ENCODE data around the gene THSD7B. TPM values are rescaled to one million over a fixed set of nuclear protein-coding genes. Genes with fewer than 3 reads are reported as not detected.

Gene THSD7B
- total RNA-seq, 4 donors from 2014 or later: under 0.01 to 0.29 (median 0.03) TPM

DNA sequence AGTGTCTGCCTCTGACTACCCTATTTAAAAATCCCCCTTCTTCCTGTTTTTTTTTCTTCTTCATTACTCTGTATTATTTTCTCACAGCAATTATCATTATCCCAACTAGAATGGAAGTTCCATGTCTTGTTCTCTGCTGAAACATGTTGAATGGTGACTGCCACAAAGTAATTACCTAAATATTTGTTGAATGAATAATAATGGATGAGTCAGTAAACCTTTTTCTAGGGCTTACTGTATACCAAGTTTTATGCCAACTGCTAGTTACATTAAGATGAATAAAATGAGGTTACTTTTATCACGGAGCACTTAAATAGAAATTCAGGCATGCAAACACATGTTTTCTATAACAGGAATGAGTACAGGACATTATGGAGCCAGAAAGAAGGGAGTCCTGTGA is 490.6 kb downstream of the THSD7B start:
- no peaks in the 10 kb centered on the region for H3K4me1 ChIP-seq
- WGBS: 68% methylated on average over 1 of the region's 1 CpG
- intact Hi-C loops (cut with DNase I): no loop called here
- H3K27me3 ChIP-seq: no peaks in the 10 kb centered on the region
- H3K9me3 ChIP-seq: no peaks in the 10 kb centered on the region
- H3K27ac ChIP-seq (replicated peaks in 1 of 4): no peak overlapping the region
- TF ChIP-seq CTCF (IDR thresholded peaks at IDR 0.05) (no peak), POLR2A (IDR thresholded peaks at IDR 0.05; ENCODE audit: low read depth) (no peak), POLR2AphosphoS5 (IDR thresholded peaks at IDR 0.05) (no peak), EP300 (IDR thresholded peaks at IDR 0.05) (no peak)
- H3K36me3 ChIP-seq: no peaks in the 10 kb centered on the region
- no peak for DNase-seq (ENCODE audit: extremely low spot score)
- H3K4me3 ChIP-seq: no peak overlapping the region

DNA sequence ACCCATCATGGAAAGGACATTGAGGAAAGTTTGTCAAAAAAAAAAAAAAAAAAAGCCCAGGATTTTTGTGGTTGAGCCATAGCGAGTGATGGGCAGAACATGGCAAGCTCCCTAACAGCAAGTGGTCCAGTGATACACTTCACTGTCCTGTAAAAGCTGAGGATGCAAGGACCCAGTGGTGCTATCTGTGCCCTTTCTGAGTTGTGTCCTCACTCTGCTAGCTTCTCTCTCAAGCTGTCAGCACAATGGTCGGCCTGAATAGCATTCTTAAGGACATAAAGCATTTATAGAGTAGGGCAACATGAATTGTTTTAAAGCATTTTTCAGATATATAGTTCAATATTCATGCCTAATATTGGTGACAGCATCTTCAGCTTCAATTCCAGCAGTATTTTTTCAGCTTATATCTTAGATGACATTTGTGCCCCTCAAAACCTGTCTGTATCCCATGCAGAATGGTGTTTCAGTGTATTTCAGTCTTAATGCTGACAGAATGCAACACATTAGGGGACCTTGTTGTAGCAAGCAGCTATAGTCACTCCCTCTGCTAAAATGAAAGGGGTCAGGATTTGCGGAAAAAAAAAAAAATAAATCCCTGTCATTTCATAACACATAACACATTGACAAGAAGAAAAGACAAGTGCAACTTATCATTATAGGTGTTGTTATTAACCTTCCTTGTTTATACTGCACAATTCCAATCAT is 496.7 kb downstream of the THSD7B start:
- Histone ChIP-seq H3K27me3 (no peaks in the 10 kb centered on the region), H3K9me3 (no peaks in the 10 kb centered on the region), H3K4me3 (no peak overlapping the region), H3K27ac (replicated peaks in 1 of 4) (no peak overlapping the region), H3K4me1 (no peaks in the 10 kb centered on the region), H3K36me3 (no peaks in the 10 kb centered on the region)
- no peak for TF ChIP-seq POLR2A (IDR thresholded peaks at IDR 0.05; ENCODE audit: low read depth)
- no peak for TF ChIP-seq EP300 (IDR thresholded peaks at IDR 0.05)
- no peak for TF ChIP-seq CTCF (IDR thresholded peaks at IDR 0.05)
- no peak for TF ChIP-seq POLR2AphosphoS5 (IDR thresholded peaks at IDR 0.05)
- 83% methylated on average over 3 of the region's 3 CpGs for WGBS
- intact Hi-C loops (cut with DNase I): no loop called here
- no peak for DNase-seq (ENCODE audit: extremely low spot score)

DNA sequence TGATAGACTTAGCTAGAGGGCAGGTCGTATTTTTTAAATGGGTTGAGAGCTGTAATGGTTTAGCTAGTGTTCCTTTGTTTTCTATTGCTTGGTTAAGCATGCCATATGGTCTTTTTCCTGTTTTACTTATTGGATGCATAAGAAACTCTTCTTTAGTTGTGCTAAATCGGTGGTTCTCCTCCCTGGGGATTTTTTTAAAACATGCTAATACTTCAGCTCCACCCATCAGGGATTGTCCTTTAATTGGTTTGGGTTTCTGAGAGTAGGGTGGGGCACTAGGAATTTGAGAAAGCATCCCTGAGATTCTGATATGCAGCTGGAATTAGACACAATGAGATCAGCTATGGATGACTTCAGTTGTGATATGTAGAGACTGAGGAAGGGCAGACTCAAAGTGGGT is 497.2 kb downstream of the THSD7B start:
- Histone ChIP-seq H3K9me3 (no peaks in the 10 kb centered on the region), H3K36me3 (no peaks in the 10 kb centered on the region), H3K4me1 (no peaks in the 10 kb centered on the region), H3K4me3 (no peak overlapping the region), H3K27ac (replicated peaks in 1 of 4) (no peak overlapping the region), H3K27me3 (no peaks in the 10 kb centered on the region)
- no peak for DNase-seq (ENCODE audit: extremely low spot score)
- 18% methylated on average over 2 of the region's 2 CpGs for WGBS
- TF ChIP-seq EP300 (IDR thresholded peaks at IDR 0.05) (no peak), POLR2A (IDR thresholded peaks at IDR 0.05; ENCODE audit: low read depth) (no peak), CTCF (IDR thresholded peaks at IDR 0.05) (no peak), POLR2AphosphoS5 (IDR thresholded peaks at IDR 0.05) (no peak)
- intact Hi-C loops (cut with DNase I): no loop called here

- WGBS: 40% methylated on average over 4 of the region's 4 CpGs
- no peaks in the 10 kb centered on the region for H3K4me1 ChIP-seq
- H3K27me3 ChIP-seq: no peaks in the 10 kb centered on the region
- no peak overlapping the region for H3K4me3 ChIP-seq
- H3K36me3 ChIP-seq: no peaks in the 10 kb centered on the region
- DNase-seq (ENCODE audit: extremely low spot score): no peak
- no peak overlapping the region for H3K27ac ChIP-seq (replicated peaks in 1 of 4)
- no peaks in the 10 kb centered on the region for H3K9me3 ChIP-seq
- TF ChIP-seq CTCF (IDR thresholded peaks at IDR 0.05): no peak
- intact Hi-C loops (cut with DNase I): no loop called here
These were observed 522.7 kb downstream of the THSD7B start for GRCh38 chr2:137287913-137288639.

All from esophagus muscularis mucosa (tissue), 4 donors.